Ramos (cell line): ENCODE measurements around the gene PAN3.

Source experiments
- in situ Hi-C: fragments of 300-500 bp; cut with MboI; formaldehyde crosslinking; loops from one replicate; pipeline ENCODE4 v1.14.3; 2022; ENCODE audit warnings: low sequenced_read_pairs; ENCODE audit not compliant: unreplicated experiment

Gene PAN3

DNA sequence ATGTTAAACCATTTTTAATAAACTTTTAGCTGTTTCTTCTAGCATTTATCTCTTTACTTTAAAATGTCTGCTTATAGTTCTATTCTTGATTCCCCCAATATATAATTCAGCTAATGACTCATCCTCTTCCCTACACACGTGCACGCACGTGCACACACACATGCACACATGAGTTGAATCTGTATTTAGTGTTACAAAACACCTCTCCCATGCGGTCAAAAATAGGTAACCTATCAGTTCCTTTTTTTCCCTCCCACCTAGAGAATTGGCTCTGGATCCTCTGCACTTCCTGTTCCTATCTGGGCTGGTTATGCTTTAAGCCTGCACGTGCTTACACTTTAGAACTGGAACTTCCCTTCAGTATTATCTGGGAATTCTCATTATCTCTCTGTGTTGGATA lies 144.1 kb downstream of the PAN3 start:
- in situ Hi-C loops = no loop called here

DNA sequence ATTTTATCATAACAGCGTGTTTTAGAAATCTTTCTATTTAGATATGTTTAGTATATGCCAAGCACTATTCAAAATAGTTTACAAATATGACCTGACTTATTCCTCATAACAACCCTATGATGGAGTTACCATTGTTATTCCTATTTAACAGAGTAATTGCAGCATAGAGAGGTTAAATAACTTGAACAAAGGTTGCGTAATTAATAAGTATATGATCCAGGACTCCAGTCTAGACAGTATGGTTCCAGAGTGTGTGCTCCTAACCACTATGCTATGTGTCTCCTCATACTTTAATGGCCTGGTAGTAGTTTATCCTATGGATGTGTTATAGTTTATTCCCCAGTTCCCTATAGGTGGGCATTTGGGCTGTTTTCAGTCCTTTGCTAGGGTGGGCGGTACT lies 145.3 kb downstream of the PAN3 start:
- in situ Hi-C loops = no loop called here

DNA sequence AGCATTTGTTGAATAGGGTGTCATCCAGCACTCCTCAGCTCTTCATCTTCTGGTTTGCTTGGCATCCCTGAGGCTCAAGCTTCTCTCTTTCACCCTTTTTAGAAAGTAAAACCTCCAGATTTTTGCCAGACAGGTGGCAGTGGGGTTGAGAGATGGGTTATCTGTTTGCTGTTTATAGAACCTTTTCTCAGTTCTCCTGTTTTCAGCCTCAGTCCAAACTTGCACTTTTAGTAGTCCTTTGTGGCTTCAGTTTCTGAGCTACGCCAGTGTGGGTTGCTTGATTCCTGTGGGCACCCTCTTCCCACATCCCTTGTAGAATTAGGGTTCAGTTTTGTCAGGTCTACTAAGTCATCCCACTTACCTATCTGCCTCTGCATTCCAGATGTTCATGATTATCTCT lies 147.9 kb downstream of the PAN3 start:
- in situ Hi-C loops = no loop called here

GRCh38 chr13:28297341-28297740 lies 159.0 kb downstream of the PAN3 start:
- in situ Hi-C loops = no loop called here

DNA sequence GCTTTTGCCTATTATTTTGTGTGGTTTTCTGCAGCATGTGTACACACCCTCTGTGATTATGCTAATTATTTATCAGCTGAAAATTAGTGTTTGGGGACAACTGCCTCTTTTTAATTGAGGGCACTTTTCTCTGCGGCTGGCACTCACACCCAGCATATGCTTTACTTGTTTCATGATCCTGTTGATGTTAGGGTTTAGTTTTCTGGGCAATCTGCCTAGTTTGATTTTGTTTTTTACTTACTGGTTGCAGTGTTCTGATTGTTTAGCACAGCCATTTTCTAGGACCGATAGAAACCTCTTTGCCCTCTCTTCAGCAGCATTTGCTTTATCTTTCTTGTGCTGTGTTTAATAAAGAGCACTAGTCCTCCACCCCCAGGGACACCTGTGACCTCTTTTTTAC lies 161.6 kb downstream of the PAN3 start:
- in situ Hi-C loops = no loop called here

GRCh38 chr13:28301839-28302238 lies 163.5 kb downstream of the PAN3 start:
- in situ Hi-C loops = no loop called here

DNA sequence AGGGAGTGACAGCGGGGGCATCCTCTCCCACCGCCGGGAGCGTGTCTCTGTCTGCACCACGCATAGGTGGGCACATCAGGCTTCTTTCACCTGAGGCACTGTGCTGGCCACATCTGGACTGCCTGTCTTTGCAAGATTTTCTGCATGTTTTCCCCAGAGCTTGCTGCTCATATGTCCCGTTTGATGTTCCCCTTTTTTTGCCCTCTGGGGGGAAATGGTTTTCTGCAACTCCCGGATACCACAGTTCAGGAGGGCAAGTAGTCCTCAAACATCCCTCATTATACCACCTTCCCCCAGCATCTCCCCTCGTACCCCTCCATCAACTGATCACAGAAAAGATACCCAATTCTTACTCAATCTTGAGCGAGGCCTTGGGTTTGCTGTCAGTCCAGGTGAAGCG lies 168.0 kb downstream of the PAN3 start:
- in situ Hi-C loops = no loop called here

DNA sequence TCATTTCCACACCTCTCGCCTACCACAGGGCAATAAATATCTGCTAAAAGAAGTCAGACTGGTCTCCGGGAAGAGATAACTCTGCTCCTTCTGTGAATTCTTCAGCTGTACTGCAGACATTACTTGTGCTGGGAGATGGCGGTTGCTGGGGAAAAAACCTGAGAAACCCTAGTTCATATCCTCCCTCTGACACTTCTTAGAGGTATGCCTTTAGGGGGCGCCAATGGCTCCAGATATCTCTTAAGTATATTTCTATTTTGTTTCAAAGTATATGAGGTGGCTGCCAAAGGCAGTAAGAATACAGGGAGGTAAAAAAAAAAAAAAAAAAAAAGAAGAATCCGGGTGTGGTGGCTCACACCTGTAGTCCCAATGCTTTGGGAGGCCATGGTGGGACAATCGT lies 175.2 kb downstream of the PAN3 start:
- in situ Hi-C loops = no loop called here

DNA sequence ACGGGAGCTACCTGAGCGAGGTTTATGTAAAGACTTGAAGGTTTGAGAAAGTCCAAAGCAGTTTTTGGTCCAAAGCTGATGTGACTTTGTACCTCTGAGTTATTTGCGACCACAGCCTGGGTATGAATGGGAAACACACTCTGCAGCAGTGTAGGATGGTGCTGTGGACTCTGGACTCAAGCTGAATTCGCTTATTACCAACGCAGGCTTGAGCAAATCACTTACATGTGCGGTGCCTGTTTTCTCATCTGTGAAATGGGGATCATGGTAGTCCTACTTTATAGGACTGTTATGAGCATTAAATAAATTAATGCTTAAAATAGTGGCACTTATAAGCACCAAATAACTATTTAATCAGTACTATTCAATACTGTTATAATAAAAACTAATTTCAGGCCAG lies 176.5 kb downstream of the PAN3 start:
- in situ Hi-C loops = no loop called here

GRCh38 chr13:28316129-28316528 lies 177.8 kb downstream of the PAN3 start:
- in situ Hi-C loops = no loop called here

DNA sequence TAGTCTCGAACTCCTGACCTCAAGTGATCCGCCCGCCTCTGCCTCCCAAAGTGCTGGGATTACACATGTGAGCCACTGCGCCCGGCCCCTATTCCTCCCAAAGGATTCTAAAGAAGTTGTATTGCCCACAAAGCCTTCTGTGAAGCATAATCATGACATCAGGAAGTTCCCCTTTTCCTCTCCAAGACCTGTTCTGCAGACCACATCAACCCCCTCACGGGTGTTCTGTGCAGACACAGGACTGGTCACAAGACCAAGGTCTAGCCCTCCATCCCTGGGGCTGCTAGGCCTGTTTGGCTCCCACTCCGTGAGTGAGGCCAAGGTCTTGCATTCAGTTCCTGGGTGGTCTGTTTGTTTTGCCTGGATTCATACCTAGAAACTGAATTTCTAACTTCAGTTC lies 178.5 kb downstream of the PAN3 start:
- in situ Hi-C loops = no loop called here

DNA sequence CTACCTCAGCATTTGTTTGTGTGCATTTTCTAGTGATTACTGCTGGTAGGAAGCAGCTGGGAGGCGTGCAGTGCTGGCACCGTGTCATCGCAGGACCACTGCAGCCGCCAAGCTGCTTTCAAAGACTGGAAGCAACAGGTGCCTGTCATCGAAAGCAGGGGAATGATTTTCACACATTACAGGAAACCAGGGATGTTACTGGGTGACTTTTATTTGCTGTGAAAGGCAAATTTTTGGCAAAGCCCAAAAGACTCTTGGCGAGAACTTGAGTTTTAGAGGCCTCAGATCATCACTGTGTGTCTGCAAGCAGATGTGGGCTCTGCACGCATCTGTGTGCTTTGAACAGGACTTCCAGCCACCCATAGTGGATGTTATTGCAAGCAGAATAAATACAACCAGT lies 180.2 kb downstream of the PAN3 start:
- in situ Hi-C loops = no loop called here

GRCh38 chr13:28319528-28319927 lies 181.2 kb downstream of the PAN3 start:
- in situ Hi-C loops = no loop called here

- in situ Hi-C loops = loop anchor here (10.0 kb wide), 2 partner anchors 315 to 475 kb away; no protein-coding TSS in a partner anchor
These were observed 181.9 kb downstream of the PAN3 start for GRCh38 chr13:28320209-28320608.

GRCh38 chr13:28320884-28321574 lies 182.7 kb downstream of the PAN3 start:
- in situ Hi-C loops = loop anchor here (10.0 kb wide), 2 partner anchors 314 to 474 kb away; no protein-coding TSS in a partner anchor

- in situ Hi-C loops = loop anchor here (10.0 kb wide), 2 partner anchors 313 to 473 kb away; no protein-coding TSS in a partner anchor
These were observed 183.4 kb downstream of the PAN3 start for GRCh38 chr13:28321756-28322155.

DNA sequence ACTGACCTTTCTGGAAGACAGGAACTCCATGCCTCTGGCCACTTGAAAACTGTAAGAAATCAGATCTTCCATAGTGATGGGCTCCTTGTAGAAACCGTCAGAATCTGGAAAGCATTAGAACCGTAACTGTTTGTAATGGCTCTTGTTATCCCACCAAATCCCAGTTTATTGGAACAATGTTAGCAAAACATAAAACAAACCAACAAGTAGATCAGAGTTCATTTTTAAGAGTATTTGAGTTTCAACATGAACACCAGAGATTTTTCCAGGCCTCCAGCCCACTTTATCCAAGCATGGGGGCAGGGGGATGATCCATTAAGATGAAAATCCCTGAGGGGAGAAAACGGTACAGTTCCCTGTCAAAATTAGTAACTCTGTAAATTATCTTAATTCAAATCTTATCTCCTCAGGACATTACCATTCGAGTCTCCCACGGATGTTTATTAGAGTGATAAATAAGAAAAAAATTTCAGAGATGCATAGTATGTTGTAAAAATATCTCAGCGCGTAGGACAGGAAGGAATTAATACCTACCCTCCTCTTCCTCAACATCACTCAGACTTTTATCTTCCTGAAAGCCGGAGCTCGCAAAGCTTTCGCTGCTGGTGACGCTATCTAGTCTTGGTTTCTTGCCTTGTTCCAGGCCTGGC lies 184.0 kb downstream of the PAN3 start:
- in situ Hi-C loops = loop anchor here (10.0 kb wide), 2 partner anchors 312 to 472 kb away; no protein-coding TSS in a partner anchor

- in situ Hi-C loops = loop anchor here (10.0 kb wide), 2 partner anchors 311 to 471 kb away; no protein-coding TSS in a partner anchor
These were observed 185.9 kb downstream of the PAN3 start for GRCh38 chr13:28324181-28324789.

DNA sequence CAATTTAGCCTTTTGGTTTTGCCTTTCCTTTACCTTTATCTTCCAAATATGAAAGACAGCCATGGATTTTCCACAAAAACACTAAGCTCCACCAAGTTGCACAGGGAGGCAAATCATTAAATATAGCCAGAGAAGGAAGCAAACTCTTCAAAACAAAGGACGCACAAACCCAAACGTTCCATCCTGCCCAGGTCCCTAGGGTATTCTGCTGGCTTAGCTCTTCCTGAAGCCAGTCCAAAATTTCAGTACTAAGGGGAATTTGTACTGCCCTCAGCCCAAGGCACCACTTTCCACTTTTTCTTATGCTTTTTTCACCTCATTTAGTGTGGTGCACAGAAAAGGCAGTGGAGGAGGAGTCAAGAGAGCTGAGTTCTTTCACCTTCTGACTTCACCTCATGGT lies 186.7 kb downstream of the PAN3 start:
- in situ Hi-C loops = loop anchor here (10.0 kb wide), 2 partner anchors 310 to 470 kb away; no protein-coding TSS in a partner anchor

DNA sequence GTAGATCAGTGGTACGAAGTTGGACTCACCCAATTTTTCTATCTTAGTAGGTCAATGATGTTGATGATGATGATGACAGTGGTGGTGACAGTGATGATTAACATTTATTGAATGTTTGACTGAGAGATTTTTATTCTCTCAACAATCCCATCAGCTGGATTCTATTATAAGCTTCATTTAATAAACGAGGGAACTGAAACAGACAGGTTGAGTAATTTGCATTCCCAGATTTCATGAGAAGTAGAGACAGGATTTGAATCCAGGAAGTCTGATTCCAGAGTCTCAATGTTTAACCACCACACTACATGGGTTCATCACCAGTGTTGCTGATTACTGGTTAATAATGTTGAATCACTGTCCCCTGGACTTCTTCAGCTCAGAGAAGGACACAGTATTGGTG lies 187.7 kb downstream of the PAN3 start:
- in situ Hi-C loops = loop anchor here (10.0 kb wide), 2 partner anchors 309 to 469 kb away; no protein-coding TSS in a partner anchor
